Activated CD4-positive, alpha-beta T cell treated with anti-CD3 and anti-CD28 coated beads for 1 hour (primary cell): ENCODE results near the gene ANKRD55.

Experiments
- DNase-seq: peaks from one replicate; pipeline ENCODE4 v3.0.0-alpha.2; 2020

Gene ANKRD55

GRCh38 chr5:56072863-56073766 lies 160.0 kb downstream of the ANKRD55 start:
- DNase-seq: no peak

DNA sequence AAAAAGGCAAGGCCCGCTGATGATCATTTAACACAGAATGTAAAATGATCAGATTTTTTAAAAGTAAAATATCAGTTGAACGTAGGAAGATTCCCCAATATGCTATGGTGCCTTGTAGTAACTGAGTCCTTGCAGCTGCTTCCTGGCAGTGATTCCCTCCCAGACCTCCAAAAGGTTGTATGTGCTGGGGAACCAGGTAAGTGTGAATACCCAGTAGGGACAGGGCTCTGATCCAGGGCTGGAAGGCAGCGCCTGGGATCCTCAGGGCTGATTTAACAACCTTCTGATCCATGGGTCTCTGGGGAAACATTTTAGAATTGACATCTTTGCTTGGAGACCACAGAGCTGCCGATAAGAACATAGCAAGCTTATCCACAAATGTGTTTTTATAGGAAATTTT lies 161.7 kb downstream of the ANKRD55 start:
- no peak for DNase-seq

DNA sequence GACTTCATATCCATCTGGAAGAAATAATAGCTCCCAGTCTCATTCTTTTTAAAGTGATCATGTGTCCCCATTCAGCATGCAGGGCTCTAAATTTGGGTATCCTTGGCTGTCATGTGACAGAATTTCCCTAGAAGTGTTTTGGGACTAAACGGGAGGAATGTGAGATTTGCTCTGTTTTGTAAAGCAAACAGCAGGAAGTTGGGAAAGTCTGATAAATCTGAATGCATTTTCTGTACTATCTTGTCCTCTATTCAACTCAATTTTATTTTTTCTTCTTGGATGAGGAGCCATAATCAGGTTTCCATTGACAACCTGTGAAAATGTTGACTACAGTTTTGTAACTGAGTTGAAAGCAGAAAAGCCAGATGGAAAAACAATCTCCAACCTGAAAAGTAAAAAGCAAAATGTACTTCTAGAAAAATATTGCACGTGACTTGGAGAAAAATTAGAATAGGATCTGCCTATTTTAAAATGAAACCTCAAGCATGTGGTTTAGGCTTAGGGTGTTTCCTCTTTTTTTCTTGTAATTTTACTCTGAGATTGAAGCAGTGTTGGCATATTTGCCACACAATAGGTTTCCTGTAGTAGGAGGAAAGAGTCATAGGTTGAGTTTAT lies 162.2 kb downstream of the ANKRD55 start:
- no peak for DNase-seq

GRCh38 chr5:56069652-56070226 lies 163.4 kb downstream of the ANKRD55 start:
- no peak for DNase-seq

DNA sequence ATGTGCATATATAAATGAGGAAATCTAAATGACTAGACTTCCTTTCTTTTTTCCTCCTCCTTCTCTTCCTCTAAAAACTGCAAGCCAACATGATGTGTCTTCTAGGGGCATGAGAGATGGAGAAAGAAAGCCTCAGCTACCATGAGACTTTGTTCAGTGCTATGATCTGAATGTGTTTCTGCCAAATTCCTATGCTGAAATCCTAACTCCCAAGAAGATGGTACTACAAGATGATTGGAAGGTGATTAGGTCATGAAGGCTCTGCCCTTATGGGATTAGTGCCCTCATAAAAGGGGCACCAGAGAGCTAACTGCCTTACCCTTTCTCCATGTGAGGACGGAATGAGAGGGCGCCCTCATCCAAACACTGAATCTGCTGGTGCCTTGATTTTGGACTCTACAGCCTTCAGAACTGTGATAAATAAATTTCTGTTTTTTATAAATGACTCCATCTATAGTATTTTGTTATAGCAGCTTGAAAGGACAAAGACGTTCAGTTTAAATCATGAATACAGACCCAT lies 166.1 kb downstream of the ANKRD55 start:
- no peak for DNase-seq

DNA sequence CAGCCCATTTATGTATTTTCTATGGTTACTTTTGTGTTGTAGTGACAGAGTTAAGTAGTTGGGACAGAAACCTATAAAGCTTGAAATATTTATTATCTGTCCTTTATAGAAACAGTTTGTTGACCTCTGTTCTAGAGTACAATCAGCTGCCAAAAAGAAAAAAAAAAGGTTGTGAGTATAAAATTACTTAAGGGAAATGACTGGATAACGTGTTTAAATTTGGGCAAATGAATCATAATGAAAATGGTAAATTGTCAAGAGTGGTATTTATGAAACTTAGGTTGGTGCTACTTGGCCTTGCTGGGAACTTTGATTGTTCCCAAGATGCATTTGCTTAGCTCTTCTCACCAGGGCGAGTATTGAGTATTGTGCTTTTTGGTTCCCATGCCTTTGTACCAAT lies 168.1 kb downstream of the ANKRD55 start:
- no peak for DNase-seq

- DNase-seq: no peak
These were observed 172.6 kb downstream of the ANKRD55 start for GRCh38 chr5:56060276-56061110.

GRCh38 chr5:56059854-56060253 lies 173.3 kb downstream of the ANKRD55 start:
- DNase-seq: no peak

- DNase-seq: no peak
These were observed 176.3 kb downstream of the ANKRD55 start for GRCh38 chr5:56056875-56057274.

GRCh38 chr5:56055859-56056258 lies 177.3 kb downstream of the ANKRD55 start:
- DNase-seq: no peak

- DNase-seq: no peak
These were observed 177.8 kb downstream of the ANKRD55 start for GRCh38 chr5:56055287-56055686.

- DNase-seq: no peak
These were observed 178.5 kb downstream of the ANKRD55 start for GRCh38 chr5:56054666-56055065.

DNA sequence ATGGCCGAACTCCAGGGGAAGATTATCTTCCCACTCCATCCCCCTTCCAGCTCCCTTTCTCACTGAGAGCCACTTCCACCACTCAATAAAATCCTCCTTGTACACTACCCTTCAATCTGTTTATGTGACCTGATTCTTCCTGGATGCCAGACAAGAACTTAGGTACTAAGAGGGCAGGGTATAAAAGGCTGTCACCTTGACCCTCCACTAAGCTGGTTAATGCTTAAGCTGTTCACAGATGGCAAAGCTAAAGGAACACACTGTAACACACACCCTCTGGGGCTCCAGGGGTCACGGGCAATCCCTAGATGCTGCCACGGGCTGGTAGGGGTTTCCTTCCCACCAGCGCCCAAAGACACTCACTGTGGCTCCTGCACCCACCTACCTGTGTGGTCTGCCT lies 179.8 kb downstream of the ANKRD55 start:
- DNase-seq: no peak

GRCh38 chr5:56052735-56053134 lies 180.4 kb downstream of the ANKRD55 start:
- DNase-seq: no peak

GRCh38 chr5:56050551-56051255 lies 182.4 kb downstream of the ANKRD55 start:
- no peak for DNase-seq
